Cardiac ventricle fibroblast (primary cell): ENCODE measurements around the gene HEBP2. TPM values are rescaled to one million over a fixed set of nuclear protein-coding genes. Genes with fewer than 3 reads are reported as not detected.

Source experiments
- total RNA-seq: library from RNA; depleted of rRNA; stranded (reverse); fragments of >200 nt; gene quantifications from 2 replicates; pipeline ENCODE4 v1.2.3, GENCODE V29; 2015

Gene HEBP2
- 29.8 and 39.9 TPM in 2 replicates for total RNA-seq

GRCh38 chr6:138403801-138404665, at the start of gene HEBP2:
TSS of gene HEBP2 (plus strand) at chr6:138404223. CDS start at chr6:138404496, 273 bp downstream.

GRCh38 chr6:138377844-138378243, 26.2 kb upstream of the HEBP2 start, which contains the start of gene SMIM28:
TSS of gene SMIM28 (plus strand) at chr6:138377905. CDS start at chr6:138378073, 168 bp downstream.

Other genes starting within 250 kb of the HEBP2 start
- gene ARFGEF3, start 242.3 kb upstream of the HEBP2 start, total RNA-seq: 0.05 and 0.06 TPM in 2 replicates
- not detected in 2 replicates for gene PBOV1, start 185.7 kb upstream of the HEBP2 start, total RNA-seq
- not detected in 2 replicates for gene SMIM28, start 26.3 kb upstream of the HEBP2 start, total RNA-seq
- gene NHSL1, start 95.3 kb downstream of the HEBP2 start, total RNA-seq: 6.7 and 10.8 TPM in 2 replicates